Measurements from ENCODE around the gene IL2RA. TPM values are rescaled to one million over a fixed set of nuclear protein-coding genes. Genes with fewer than 3 reads are reported as not detected.

Gene IL2RA
- total and polyA plus RNA-seq, 2 donors (not counting 3 experiments of a cell fraction or from before 2014, with no cell fraction given) = not detected

- DNase-seq (ENCODE audit: low read depth, low spot score) (no peak), FAIRE-seq (no peak)
- Histone ChIP-seq H3K27me3 (ENCODE audit: control insufficient read depth in 2 of 2, insufficient read depth in 2 of 2, low read length in 2 of 2) (no peaks in the 10 kb centered on the region), H3K27ac (ENCODE audit: insufficient read depth, low read depth, low read length) (no peak overlapping the region), H3K4me3 (replicated peaks in 1 of 3; ENCODE audit: insufficient read depth in 1 of 3, low read depth in 1 of 3, low read length in 3 of 3) (no peak overlapping the region), H3K4me2 (ENCODE audit: insufficient read depth, low read length) (no peak overlapping the region), H3K79me2 (ENCODE audit: control insufficient read depth, insufficient read depth, low read length) (peaks cover 26% of the 10 kb centered on the region), H3K4me1 (ENCODE audit: control insufficient read depth, extremely low read depth, insufficient read depth, low read length) (peaks cover 4% of the 10 kb centered on the region), H4K20me1 (replicated peaks; ENCODE audit: control insufficient read depth, extremely low read depth, insufficient read depth, low read length) (no peaks in the 10 kb centered on the region), H3K9me1 (replicated peaks; ENCODE audit: control insufficient read depth, extremely low read depth, insufficient read depth, low read length) (no peaks in the 10 kb centered on the region), H3K36me3 (ENCODE audit: control insufficient read depth in 2 of 2, extremely low read depth in 1 of 2, insufficient read depth in 2 of 2, low read length in 2 of 2) (peaks cover 22 to 52% of the 10 kb centered on the region in 2 experiments), H3K9me3 (replicated peaks; ENCODE audit: control insufficient read depth, insufficient read depth, low read length) (no peaks in the 10 kb centered on the region), H3K9ac (replicated peaks; ENCODE audit: extremely low read depth, insufficient read depth, low read length) (no peak overlapping the region), H2AFZ (ENCODE audit: low read depth, low read length) (no peak overlapping the region)
- intact Hi-C loops (cut with micrococcal nuclease) (loop anchor here (1.0 kb wide), 3 partner anchors 42 to 292 kb away; partner anchors contain the start of gene PFKFB3), dilution Hi-C loops (cut with MboI; ENCODE audit: extremely low pct_ligation_motif_present, low sequenced_read_pairs) (no loop called here)
- no TSS peak for BruUV-seq (replicated peaks)
- TF ChIP-seq GATA2 (IDR thresholded peaks at IDR 0.05; ENCODE audit: insufficient read depth, insufficient read length, low read depth, low read length) = no peak
- TF ChIP-seq CTCF (IDR thresholded peaks at IDR 0.05; ENCODE audit: extremely low read depth in 1 of 2, insufficient read depth in 1 of 2, low read depth in 1 of 2, low read length in 2 of 2) = no peak
- TF ChIP-seq MYC (IDR thresholded peaks at IDR 0.05; ENCODE audit: low read depth, low read length) = no peak
- TF ChIP-seq MAX (IDR thresholded peaks at IDR 0.05; ENCODE audit: insufficient read depth, insufficient read length) = no peak
- no peak for TF ChIP-seq JUN (IDR thresholded peaks at IDR 0.05; ENCODE audit: borderline replicate concordance, insufficient read depth, insufficient read length, low read depth)
- no peak for TF ChIP-seq FOS (IDR thresholded peaks at IDR 0.05; ENCODE audit: borderline replicate concordance, insufficient read depth, low read length)
- TF ChIP-seq EZH2 (IDR thresholded peaks at IDR 0.05; ENCODE audit: borderline replicate concordance, low read depth, low read length, severe bottlenecking) = no peak
- no peak for TF ChIP-seq POLR2AphosphoS5 (IDR thresholded peaks at IDR 0.05; ENCODE audit: insufficient read depth, low read depth, low read length)
- no peak for TF ChIP-seq POLR2A (IDR thresholded peaks at IDR 0.05; ENCODE audit: low read depth, low read length)
- CTCF ChIA-PET = interaction anchor here (2.9 kb wide), 1 partner anchor 292 kb away, joined by 56 read pairs; no protein-coding TSS in a partner anchor
- POLR2A ChIA-PET = no interaction called here
These were observed 47.2 kb upstream of the IL2RA start for GRCh38 chr10:6109444-6109775.

Data from endothelial cell of umbilical vein (primary cell).